K562 (cell line): Measurements from ENCODE around the gene NFAM1.

Experiments used
- EGR1 ChIP-seq: fragments of 450-650 bp; conservative IDR thresholded peaks from 2 replicates; pipeline ENCODE4 v1.6.1; 2017; ENCODE audit warnings: mild to moderate bottlenecking
- HDAC2 ChIP-seq: fragments of 450-650 bp; IDR thresholded peaks from 2 replicates; pipeline ENCODE4 v1.6.1; 2016; ENCODE audit warnings: mild to moderate bottlenecking
- JUN ChIP-seq, 2 experiments: sonication (generic) in 1 of 2; formaldehyde crosslinking in 1 of 2; IDR thresholded peaks; 2 replicates each; pipeline versions ENCODE4 v1.6.1 to v1.8.0; 2012 to 2022; ENCODE audit warnings: borderline replicate concordance in 2 of 2, mild to moderate bottlenecking in 2 of 2, improper control_type of control experiment in 1 of 2, low read depth in 1 of 2, low read length in 1 of 2, missing genetic modification reagents in 1 of 2
- KAT8 ChIP-seq: fragments of 450-650 bp; IDR thresholded peaks from 2 replicates; pipeline ENCODE4 v1.6.1; 2016; ENCODE audit warnings: low read depth, mild to moderate bottlenecking
- NFE2L1 ChIP-seq: fragments of 450-650 bp; IDR thresholded peaks from 2 replicates; pipeline ENCODE4 v1.6.1; 2016; ENCODE audit warnings: missing genetic modification characterization, low read depth, mild to moderate bottlenecking, missing compliant biosample characterization, moderate library complexity, borderline replicate concordance
- NUFIP1 ChIP-seq: fragments of 450-650 bp; IDR thresholded peaks from 2 replicates; pipeline ENCODE4 v1.6.1; 2018; ENCODE audit not compliant: partially characterized antibody
- RBM22 ChIP-seq: fragments of 200-400 bp; formaldehyde crosslinking; IDR thresholded peaks from 2 replicates; pipeline ENCODE4 v1.6.1; 2018; ENCODE audit warnings: low read length, low read depth; ENCODE audit not compliant: poor library complexity, severe bottlenecking
- TARDBP ChIP-seq: fragments of 450-650 bp; IDR thresholded peaks from 2 replicates; pipeline ENCODE4 v1.6.1; 2016
- ZNF232 ChIP-seq: sonication (generic); formaldehyde crosslinking; IDR thresholded peaks from 2 replicates; pipeline ENCODE4 v1.8.0; 2022; ENCODE audit warnings: mild to moderate bottlenecking, missing genetic modification reagents
- TF ChIP-seq, protein P1 (sequence below), 3 experiments: IDR thresholded peaks in 2 of 3; conservative IDR thresholded peaks in 1 of 3; 2 replicates each; pipeline ENCODE4 v1.5.1; 2011 to 2012; ENCODE audit warnings: low read length in 3 of 3, mild to moderate bottlenecking in 3 of 3, control low read depth in 2 of 3, improper control_type of control experiment in 1 of 3, inconsistent platforms in 1 of 3, low read depth in 1 of 3, mixed read lengths in 1 of 3, moderate library complexity in 1 of 3; ENCODE audit not compliant: insufficient read depth in 2 of 3
- TF ChIP-seq, protein P2 (sequence below), 2 experiments: fragments of 250-450 bp in 1 of 2; fragments of 450-650 bp in 1 of 2; sonication (Bioruptor Pico) in 1 of 2; IDR thresholded peaks; 2 replicates each; pipeline versions ENCODE4 v1.6.1 to v1.8.0; 2016 to 2021; ENCODE audit warnings: mild to moderate bottlenecking in 2 of 2, moderate library complexity in 2 of 2, missing compliant biosample characterization in 1 of 2, missing genetic modification characterization in 1 of 2

- TF ChIP-seq TARDBP (no peak), KAT8 (no peak), NUFIP1 (no peak), NFE2L1 (tag) (no peak), HDAC2 (no peak), ZNF232 (CRISPR knock-in tag) (no peak), RBM22 (no peak), EGR1 (no peak), JUN (IDR thresholded peaks at IDR 0.05; ENCODE audit: borderline replicate concordance, low read depth, low read length) (no peak), JUN (CRISPR knock-in tag; IDR thresholded peaks at IDR 0.05; ENCODE audit: borderline replicate concordance) (no peak)
- TF ChIP-seq, protein P1, sequence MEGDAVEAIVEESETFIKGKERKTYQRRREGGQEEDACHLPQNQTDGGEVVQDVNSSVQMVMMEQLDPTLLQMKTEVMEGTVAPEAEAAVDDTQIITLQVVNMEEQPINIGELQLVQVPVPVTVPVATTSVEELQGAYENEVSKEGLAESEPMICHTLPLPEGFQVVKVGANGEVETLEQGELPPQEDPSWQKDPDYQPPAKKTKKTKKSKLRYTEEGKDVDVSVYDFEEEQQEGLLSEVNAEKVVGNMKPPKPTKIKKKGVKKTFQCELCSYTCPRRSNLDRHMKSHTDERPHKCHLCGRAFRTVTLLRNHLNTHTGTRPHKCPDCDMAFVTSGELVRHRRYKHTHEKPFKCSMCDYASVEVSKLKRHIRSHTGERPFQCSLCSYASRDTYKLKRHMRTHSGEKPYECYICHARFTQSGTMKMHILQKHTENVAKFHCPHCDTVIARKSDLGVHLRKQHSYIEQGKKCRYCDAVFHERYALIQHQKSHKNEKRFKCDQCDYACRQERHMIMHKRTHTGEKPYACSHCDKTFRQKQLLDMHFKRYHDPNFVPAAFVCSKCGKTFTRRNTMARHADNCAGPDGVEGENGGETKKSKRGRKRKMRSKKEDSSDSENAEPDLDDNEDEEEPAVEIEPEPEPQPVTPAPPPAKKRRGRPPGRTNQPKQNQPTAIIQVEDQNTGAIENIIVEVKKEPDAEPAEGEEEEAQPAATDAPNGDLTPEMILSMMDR (IDR thresholded peaks at IDR 0.05 in 2 of 3, conservative IDR thresholded peaks at IDR 0.05 in 1 of 3; ENCODE audit: insufficient read depth in 2 of 3, low read depth in 1 of 3, low read length in 3 of 3): no peak
- TF ChIP-seq, protein P2, sequence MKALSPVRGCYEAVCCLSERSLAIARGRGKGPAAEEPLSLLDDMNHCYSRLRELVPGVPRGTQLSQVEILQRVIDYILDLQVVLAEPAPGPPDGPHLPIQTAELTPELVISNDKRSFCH (CRISPR knock-in tag; IDR thresholded peaks at IDR 0.05): no peak
- TF ChIP-seq, protein P2 (tag; IDR thresholded peaks at IDR 0.05): no peak
Observed at GRCh38 chr22:42388130-42388797, 43.9 kb downstream of the NFAM1 start.
